Eye (tissue), 1 donor: ENCODE measurements around the gene BSDC1.
A peak's percentile ranks its signal among the peaks of the same experiment; 100 is the strongest.

Experiments used
- DNase-seq: peaks from one replicate; pipeline ENCODE4 v3.0.0-alpha.2; 2015

Gene BSDC1

GRCh38 chr1:32393136-32393535 lies 1.1 kb downstream of the BSDC1 start:
- no peak for DNase-seq

- DNase-seq = no peak
These were observed 1.9 kb downstream of the BSDC1 start for GRCh38 chr1:32392325-32392724.

DNA sequence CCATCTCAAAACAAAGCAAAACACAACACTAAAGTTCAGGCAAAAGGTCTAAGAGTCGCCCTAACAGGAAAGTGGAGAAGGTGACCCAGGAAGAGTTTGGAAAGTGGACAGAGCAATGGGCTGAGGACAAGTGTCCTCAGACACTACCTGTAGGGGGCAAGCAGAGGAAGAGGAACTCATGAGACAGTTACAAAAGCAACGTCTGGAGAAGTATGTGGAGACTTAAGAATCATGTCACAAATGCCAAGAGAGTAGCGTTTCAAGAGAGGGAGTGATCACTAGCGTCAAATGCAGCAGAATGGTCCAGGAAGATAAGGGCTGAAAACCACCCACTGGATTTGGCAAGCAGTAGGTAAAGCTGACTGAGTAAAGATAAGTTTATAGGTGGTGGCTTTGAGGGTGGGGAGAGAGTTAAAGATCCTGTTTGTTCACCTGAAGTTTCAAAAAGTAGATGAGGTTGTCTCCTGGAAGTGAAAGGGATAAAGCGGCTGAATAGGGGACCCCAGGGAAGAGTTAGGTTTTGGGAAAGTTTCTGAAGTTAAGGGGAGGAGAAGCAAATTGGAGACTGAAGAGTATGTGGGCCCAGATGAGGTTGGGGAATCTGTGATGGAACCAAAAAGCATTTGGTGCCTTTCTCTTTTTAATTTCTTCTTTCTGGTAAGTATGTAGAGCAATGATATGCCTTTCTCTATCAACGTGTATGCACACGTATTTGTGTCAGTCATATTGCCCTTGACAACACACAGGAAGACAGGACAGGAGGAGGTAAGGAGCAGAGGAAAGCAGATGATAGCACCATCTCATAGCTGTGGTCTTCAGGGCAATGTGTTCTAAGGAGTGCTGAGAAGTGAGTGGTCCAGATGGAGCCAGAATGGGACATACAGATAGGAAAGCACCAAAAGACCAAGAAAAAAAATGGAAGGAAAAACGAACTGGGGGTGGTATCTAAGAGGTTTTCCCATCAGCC lies 3.1 kb downstream of the BSDC1 start:
- DNase-seq = no peak

DNA sequence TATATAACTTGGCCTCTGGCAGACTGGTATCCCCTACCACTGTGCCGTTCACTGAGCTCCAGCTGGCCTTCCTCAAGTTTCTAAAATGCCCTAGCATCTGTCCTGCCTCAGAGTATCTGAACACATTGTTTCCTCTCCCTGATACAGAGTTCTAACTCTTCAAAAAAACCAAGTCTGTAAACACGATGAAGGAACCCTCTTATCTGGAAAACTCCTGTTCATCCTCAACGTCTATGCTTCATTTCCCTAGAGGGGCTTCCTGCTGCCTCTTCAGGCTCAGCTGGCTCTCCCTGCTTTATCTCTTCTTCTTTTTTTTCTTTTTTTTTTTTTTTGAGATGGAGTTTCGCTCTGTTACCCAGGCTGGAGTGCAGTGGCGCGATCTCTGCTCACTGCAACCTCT lies 5.6 kb downstream of the BSDC1 start:
- no peak for DNase-seq

- no peak for DNase-seq
These were observed 7.4 kb downstream of the BSDC1 start for GRCh38 chr1:32386676-32387392.

- DNase-seq = no peak
These were observed 14.2 kb downstream of the BSDC1 start for GRCh38 chr1:32380057-32380456.

DNA sequence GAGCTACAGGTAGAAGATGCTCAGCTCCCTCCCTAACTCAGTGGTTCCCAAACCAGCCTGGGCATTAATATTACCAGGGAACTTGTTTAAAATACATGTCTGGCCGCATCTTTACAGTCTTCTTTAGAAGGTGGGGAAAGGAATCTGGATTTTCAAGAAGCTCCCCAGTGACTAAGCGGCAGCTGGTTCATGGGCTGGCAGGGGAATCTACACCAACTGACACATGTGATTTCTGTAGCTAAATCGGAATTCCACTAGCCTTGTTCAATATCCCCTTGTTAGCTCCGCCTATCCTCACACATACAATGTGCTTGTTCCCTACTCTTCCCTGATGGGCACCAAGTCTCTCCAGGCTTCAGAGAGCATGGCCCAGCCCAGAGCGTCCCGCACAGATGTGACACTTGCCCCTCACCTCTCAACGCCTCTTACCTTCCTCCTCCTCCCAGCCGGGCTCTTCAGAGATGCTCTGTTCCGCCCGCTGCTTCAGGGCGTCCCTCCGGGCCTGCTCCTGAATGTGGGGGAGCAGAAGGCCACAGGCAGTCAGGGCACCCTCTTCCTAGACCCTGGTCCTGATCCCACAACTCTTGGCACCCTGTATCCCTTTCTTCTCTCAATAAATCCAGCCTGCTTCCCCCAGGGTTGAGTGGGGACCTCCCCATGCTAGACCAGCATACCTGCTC lies 16.6 kb downstream of the BSDC1 start:
- DNase-seq = no peak

- no peak for DNase-seq
These were observed 18.0 kb downstream of the BSDC1 start for GRCh38 chr1:32376199-32376598.

- no peak for DNase-seq
These were observed 20.1 kb downstream of the BSDC1 start for GRCh38 chr1:32373996-32374592.

GRCh38 chr1:32372149-32372756 lies 22.0 kb downstream of the BSDC1 start:
- DNase-seq = no peak

- DNase-seq = no peak
These were observed 26.2 kb downstream of the BSDC1 start for GRCh38 chr1:32367912-32368635.

DNA sequence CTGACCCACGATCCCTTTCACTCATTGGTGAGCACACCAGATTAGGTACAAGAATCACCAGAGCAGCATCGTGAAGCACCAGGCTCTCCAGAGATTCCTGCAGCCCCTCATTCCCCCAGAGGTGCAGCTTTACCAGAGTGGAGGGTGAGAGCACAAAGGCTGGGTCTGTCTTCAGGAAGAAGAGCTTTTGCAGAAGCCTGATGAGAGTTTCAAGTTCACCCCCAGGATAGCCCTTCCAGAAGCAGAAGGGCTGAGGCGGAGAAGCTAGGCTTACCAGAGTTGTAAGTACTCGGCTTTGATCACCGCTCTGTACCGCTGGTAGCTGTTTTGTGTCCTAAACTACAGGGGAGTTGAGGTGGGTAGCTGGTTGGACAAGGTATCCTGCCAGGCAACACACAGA lies 28.8 kb downstream of the BSDC1 start:
- no peak for DNase-seq

DNA sequence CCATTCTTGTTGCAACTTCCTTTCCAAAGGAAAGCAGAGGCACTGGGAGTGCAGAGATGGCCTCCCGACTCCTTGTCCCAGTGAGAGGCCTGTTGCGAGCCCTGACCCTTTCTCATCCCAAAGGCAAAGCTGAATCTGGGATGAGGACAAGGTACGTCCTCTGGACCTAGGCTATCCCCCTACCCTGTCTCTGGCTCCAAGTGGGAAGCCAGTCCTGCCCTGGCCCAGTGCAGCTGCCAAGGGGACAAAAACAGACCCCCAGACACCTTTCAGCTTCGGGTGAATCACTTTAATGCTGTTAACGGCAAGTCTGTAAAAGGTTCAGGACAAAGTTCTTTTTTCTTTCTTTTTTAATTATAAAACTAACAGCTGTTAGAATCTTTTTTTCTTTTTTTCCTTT lies 29.4 kb downstream of the BSDC1 start:
- DNase-seq = no peak

DNA sequence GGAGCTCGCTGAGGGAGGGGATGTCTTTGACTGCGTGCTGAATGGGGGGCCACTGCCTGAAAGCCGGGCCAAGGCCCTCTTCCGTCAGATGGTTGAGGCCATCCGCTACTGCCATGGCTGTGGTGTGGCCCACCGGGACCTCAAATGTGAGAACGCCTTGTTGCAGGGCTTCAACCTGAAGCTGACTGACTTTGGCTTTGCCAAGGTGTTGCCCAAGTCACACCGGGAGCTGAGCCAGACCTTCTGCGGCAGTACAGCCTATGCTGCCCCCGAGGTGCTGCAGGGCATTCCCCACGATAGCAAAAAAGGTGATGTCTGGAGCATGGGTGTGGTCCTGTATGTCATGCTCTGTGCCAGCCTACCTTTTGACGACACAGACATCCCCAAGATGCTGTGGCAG lies 30.5 kb downstream of the BSDC1 start:
- no peak for DNase-seq

DNA sequence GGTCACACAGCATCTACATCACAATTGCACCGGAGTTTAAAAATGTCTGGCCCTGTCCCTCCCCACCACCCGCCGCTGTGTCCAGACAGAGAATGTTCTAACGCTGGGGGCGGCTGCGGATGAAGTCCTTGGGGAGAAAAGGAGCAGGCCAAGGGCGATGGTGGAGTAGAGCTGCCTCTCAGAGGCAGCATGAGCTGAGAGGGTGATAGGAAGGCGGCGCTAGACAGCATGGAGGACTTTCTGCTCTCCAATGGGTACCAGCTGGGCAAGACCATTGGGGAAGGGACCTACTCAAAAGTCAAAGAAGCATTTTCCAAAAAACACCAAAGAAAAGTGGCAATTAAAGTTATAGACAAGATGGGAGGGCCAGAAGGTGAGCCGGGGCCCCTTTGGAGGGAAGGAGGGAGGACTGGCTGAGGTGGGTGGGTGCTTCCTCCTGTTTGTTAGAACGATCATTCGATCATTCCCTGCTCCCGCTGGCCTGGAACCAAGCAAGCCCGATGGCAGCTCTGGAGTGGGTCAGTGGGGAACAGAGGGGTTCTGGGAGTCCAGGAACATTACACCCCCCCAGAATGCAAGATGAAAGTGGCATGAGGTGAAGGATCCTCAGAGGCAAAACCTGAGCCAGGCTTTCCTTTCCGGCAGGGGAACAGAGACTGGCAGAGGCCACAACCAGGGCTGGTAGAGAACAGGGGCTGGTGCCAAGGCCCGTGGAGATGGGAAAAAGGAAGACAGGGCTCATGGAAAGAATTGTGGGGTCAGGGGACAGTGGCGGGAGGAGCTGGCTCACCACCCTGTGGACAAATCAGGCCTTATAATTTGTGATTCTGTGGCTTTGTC lies 31.5 kb downstream of the BSDC1 start, which contains the start of the genes FAM229A and TSSK3:
Gene FAM229A (minus strand): TSS at position 12 of the 840 bp plus-strand sequence. CDS start 394 bp downstream, outside the sequence.
Gene TSSK3 (plus strand): TSS at position 66 of the 840 bp plus-strand sequence. CDS start 163 bp downstream, at position 229.
- DNase-seq = no peak

DNA sequence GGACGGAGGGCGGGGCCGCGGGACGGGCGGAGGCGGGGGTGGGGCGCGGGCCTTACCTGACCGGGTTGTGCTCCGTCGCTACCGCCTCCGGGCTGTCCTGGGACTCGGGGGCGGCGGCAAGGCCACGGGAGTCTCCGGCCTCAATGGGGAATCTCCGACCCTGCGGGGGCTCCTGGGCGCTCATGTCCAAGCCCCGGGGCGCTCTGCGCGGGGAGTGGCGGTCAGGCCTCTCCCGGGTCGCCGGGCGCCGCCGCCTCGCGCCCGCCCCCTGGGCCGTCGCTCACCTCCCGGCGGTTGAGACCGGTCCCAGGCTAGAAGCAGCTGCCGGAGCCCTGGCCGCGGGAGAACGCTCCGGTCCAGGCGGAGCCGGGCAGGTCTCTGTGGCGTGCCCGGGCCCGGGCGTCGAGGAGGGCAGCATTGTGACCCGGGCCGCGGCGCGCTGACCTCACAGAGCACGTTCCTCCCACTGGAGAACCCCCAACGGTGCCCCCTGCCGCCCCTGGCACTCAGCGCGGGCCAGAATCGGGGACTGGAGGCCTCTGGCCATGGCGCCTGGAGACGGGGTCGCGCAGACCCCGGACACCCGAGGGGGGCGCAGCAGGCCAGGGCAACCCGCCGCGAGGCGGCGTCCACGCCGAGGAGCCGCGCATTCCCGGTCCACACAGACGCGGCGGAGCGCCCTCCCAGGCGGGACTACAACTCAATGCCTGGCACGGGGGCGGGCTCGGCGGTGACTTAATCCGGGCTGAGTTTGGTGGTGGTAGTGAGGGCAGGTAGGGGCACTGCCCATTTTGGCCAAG lies 32.4 kb downstream of the BSDC1 start:
- DNase-seq = peak; percentile 75

GRCh38 chr1:32361308-32361673 lies 33.0 kb downstream of the BSDC1 start:
- DNase-seq = no peak

DNA sequence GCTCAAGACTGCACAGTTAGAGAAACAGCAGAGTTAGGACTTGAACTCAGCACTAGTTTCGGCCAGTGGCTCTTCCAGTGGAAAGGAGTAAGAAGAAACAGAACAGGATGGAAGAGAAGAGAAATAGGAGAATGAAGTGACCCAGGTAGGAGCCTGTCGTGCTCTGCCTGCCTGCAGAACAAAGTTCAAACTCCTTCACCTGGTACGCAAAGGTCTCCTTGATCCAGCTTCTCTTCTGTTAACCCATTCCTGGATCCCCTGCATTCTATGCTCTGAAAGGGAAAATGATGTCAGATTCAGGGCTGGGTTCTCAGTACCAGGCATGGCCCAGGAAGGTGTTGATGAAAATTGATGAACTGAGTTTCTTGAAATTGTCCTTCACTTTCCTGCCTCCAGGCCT lies 35.8 kb downstream of the BSDC1 start:
- DNase-seq = no peak

GRCh38 chr1:32357614-32358013 lies 36.6 kb downstream of the BSDC1 start:
- peak; percentile 49 for DNase-seq

DNA sequence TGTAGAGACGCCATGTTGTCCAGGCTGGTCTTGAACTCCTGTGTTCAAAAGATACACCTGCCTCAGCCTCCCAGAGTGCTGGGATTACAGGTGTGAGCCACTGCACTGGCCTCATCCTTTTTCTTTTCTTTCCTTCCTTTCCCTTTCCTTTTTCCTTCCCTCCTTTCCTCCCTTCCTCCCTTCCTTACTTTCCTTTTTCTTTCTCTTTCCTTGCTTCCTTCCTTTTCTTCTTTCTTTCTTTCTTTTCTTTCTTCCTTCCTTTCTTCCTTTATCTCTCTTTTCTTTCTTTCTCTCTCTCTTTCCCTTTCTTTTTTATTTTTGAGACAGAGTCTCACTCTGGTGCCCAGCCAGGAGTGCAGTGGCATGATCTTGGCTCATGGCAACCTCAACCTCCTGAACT lies 37.8 kb downstream of the BSDC1 start:
- no peak for DNase-seq
